Measurements from ENCODE around the gene MT3. TPM values are rescaled to one million over a fixed set of nuclear protein-coding genes. Genes with fewer than 3 reads are reported as not detected.

The MT3 gene
- total RNA-seq, 1 experiment from 2014 or later = not detected

- DNase-seq = peak in 1 of 2 experiments; percentile 94
- ChIA-PET POLR2A (ENCODE audit: unreplicated experiment) (no interaction called here), CTCF (no interaction called here)
- H3K9me2 ChIP-seq (ENCODE audit: insufficient read depth) = no peaks in the 10 kb centered on the region
- no peaks in the 10 kb centered on the region for H3K79me2 ChIP-seq (ENCODE audit: low read depth)
- H4K20me1 ChIP-seq (ENCODE audit: insufficient read depth) = no peaks in the 10 kb centered on the region
- peaks cover 35% of the 10 kb centered on the region for H3F3A ChIP-seq (ENCODE audit: insufficient read depth, low read depth)
- H3K36me3 ChIP-seq (ENCODE audit: low read depth) = no peaks in the 10 kb centered on the region
- H3K4me2 ChIP-seq = peak overlapping the region; percentile 55
- H3K9me3 ChIP-seq (ENCODE audit: insufficient read depth, low read depth) = no peaks in the 10 kb centered on the region
- H3K27me3 ChIP-seq (ENCODE audit: insufficient read depth, low read depth) = no peaks in the 10 kb centered on the region
- peak overlapping the region; percentile 79 for H3K27ac ChIP-seq
- no peak overlapping the region for H3K4me3 ChIP-seq
- TF ChIP-seq EZH2 (IDR thresholded peaks at IDR 0.05; ENCODE audit: low read depth) (no peak), CTCF (conservative IDR thresholded peaks at IDR 0.05) (no peak)
- intact Hi-C loops (cut with micrococcal nuclease; ENCODE audit: unreplicated experiment) = no loop called here
- H2AFZ ChIP-seq = no peak overlapping the region
- peaks cover 63% of the 10 kb centered on the region for H3K4me1 ChIP-seq (replicated peaks; ENCODE audit: insufficient read depth)
- no TSS peak for BruUV-seq (replicated peaks)
Measured at GRCh38 chr16:56614549-56614991, 25.2 kb downstream of the MT3 start.

GRCh38 chr16:56615353-56615752 is 26.0 kb downstream of the MT3 start:
- Histone ChIP-seq H3K9me3 (ENCODE audit: insufficient read depth, low read depth) (no peaks in the 10 kb centered on the region), H3K9me2 (ENCODE audit: insufficient read depth) (no peaks in the 10 kb centered on the region), H3K36me3 (ENCODE audit: low read depth) (no peaks in the 10 kb centered on the region), H3K4me3 (no peak overlapping the region), H2AFZ (no peak overlapping the region), H4K20me1 (ENCODE audit: insufficient read depth) (no peaks in the 10 kb centered on the region), H3K79me2 (ENCODE audit: low read depth) (no peaks in the 10 kb centered on the region), H3K4me1 (replicated peaks; ENCODE audit: insufficient read depth) (peaks cover 56% of the 10 kb centered on the region), H3K27ac (peak overlapping the region; percentile 79), H3K4me2 (peak overlapping the region; percentile 55), H3K27me3 (ENCODE audit: insufficient read depth, low read depth) (no peaks in the 10 kb centered on the region), H3F3A (ENCODE audit: insufficient read depth, low read depth) (peaks cover 27% of the 10 kb centered on the region)
- TF ChIP-seq EZH2 (IDR thresholded peaks at IDR 0.05; ENCODE audit: low read depth) (no peak), CTCF (conservative IDR thresholded peaks at IDR 0.05) (no peak)
- ChIA-PET CTCF (interaction anchor here (0.6 to 1.0 kb wide), 2 partner anchors 15 to 24 kb away, joined by 3 to 4 read pairs; no protein-coding TSS in a partner anchor), POLR2A (ENCODE audit: unreplicated experiment) (no interaction called here)
- peak in 1 of 2 experiments; percentile 69 for DNase-seq
- intact Hi-C loops (cut with micrococcal nuclease; ENCODE audit: unreplicated experiment) = no loop called here
- no TSS peak for BruUV-seq (replicated peaks)

- Histone ChIP-seq H3K4me1 (replicated peaks; ENCODE audit: insufficient read depth) (peaks cover 46% of the 10 kb centered on the region), H3K27ac (no peak overlapping the region), H2AFZ (no peak overlapping the region), H3K36me3 (ENCODE audit: low read depth) (no peaks in the 10 kb centered on the region), H3K9me2 (ENCODE audit: insufficient read depth) (no peaks in the 10 kb centered on the region), H3K9me3 (ENCODE audit: insufficient read depth, low read depth) (no peaks in the 10 kb centered on the region), H3K79me2 (ENCODE audit: low read depth) (no peaks in the 10 kb centered on the region), H3K4me2 (no peak overlapping the region), H3K27me3 (ENCODE audit: insufficient read depth, low read depth) (no peaks in the 10 kb centered on the region), H3F3A (ENCODE audit: insufficient read depth, low read depth) (peaks cover 19% of the 10 kb centered on the region), H3K4me3 (no peak overlapping the region), H4K20me1 (ENCODE audit: insufficient read depth) (no peaks in the 10 kb centered on the region)
- intact Hi-C loops (cut with micrococcal nuclease; ENCODE audit: unreplicated experiment) = no loop called here
- DNase-seq = no peak
- ChIA-PET POLR2A (ENCODE audit: unreplicated experiment) (no interaction called here), CTCF (no interaction called here)
- TF ChIP-seq CTCF (conservative IDR thresholded peaks at IDR 0.05) = no peak
- no peak for TF ChIP-seq EZH2 (IDR thresholded peaks at IDR 0.05; ENCODE audit: low read depth)
- no TSS peak for BruUV-seq (replicated peaks)
Measured at GRCh38 chr16:56616608-56617211, 27.4 kb downstream of the MT3 start.

Measured in PC-9 (cell line).